VCaP (cell line): ENCODE results near the gene USP30.

Experiments used
- H3K27ac ChIP-seq: fragments of 450-650 bp; 2 replicates; pipeline ENCODE4 v1.5.1; 2017
- CTCF ChIP-seq: fragments of 450-650 bp; conservative IDR thresholded peaks from 2 replicates; pipeline ENCODE4 v1.5.1; 2017; ENCODE audit warnings: mild to moderate bottlenecking, moderate library complexity

The USP30 gene, protein sequence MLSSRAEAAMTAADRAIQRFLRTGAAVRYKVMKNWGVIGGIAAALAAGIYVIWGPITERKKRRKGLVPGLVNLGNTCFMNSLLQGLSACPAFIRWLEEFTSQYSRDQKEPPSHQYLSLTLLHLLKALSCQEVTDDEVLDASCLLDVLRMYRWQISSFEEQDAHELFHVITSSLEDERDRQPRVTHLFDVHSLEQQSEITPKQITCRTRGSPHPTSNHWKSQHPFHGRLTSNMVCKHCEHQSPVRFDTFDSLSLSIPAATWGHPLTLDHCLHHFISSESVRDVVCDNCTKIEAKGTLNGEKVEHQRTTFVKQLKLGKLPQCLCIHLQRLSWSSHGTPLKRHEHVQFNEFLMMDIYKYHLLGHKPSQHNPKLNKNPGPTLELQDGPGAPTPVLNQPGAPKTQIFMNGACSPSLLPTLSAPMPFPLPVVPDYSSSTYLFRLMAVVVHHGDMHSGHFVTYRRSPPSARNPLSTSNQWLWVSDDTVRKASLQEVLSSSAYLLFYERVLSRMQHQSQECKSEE

GRCh38 chr12:109052414-109053323 lies at the start of gene USP30:
Gene USP30 (plus strand): TSS chr12:109052576. CDS start chr12:109052679, 103 bp downstream.
- TF ChIP-seq CTCF: no peak
- peak within 1 kb of the TSS; percentile 87 for H3K27ac ChIP-seq

DNA sequence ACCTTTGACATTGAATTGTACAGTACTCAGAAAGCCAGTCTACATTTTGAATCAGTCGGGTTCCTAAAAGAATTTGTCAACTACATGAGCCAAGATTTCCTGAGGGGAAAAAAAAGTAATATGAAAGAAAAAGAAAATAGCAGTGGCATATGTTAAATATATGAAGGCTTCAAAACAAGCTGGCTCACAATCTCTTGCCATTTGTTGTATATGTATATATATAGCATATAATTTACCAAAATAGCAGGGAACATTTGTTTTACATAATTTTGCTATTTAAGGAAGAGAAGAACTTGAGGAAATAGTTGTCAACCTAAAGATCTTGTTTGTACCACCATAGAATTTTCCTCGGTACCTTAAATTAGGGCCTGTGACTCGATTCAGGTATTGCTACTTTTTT lies 48.4 kb upstream of the USP30 start:
- no peak overlapping the region for H3K27ac ChIP-seq
- no peak for TF ChIP-seq CTCF

- TF ChIP-seq CTCF: no peak
- no peak overlapping the region for H3K27ac ChIP-seq
These were observed 42.6 kb upstream of the USP30 start for GRCh38 chr12:109009766-109010165.

- H3K27ac ChIP-seq: no peak overlapping the region
- TF ChIP-seq CTCF: no peak
These were observed 42.1 kb upstream of the USP30 start for GRCh38 chr12:109010259-109010658.

DNA sequence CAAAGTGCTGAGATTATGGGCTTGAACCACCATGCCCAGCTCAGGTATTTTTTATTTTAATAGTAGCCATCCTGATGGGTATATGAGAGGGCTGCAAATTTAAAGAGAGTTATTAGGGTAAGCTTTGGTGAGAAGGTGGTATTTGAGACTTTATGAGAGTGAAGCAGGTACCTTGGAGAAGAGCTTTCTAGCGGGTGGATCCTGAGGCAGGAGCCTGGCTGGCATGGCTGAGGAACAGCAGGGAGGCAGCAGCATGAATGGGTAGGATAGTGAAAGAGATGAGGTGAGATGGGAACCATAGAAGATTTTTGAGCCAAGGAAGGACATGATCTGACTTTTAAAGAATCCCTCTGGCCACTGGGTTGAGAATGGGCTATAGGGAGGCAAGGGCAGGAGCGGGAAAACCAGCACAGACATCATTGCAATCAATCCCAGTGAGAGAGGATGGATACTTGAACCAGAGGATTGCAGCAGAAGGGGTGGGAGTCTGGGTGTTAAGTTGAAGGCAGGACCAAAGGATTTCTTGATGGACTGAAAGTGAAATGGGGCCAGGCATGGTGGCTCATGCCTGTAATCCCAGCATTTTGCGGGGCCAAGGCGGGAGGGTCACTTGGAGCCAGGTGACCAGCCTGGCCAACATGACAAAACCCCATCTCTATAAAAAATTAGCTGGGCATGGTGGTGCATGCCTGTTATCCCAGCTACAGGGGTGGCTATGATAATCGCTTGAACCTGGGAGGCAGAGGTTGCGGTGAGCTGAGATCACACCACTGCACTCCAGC lies 37.2 kb upstream of the USP30 start:
- TF ChIP-seq CTCF: no peak
- no peak overlapping the region for H3K27ac ChIP-seq

- no peak for TF ChIP-seq CTCF
- H3K27ac ChIP-seq: no peak overlapping the region
These were observed 36.4 kb upstream of the USP30 start for GRCh38 chr12:109016016-109016415.
